ENCODE data around the gene CDH22. TPM values are rescaled to one million over a fixed set of nuclear protein-coding genes. Genes with fewer than 3 reads are reported as not detected.

The CDH22 gene
- total and polyA plus RNA-seq, 10 donors = not detected

GRCh38 chr20:46349035-46349741 lies 40.9 kb upstream of the CDH22 start:
- 63 to 73% (median 70%) methylated on average over 12 of the region's 12 CpGs for WGBS, 5 donors
- H3K4me3 ChIP-seq = no peak overlapping the region
- no peaks in the 10 kb centered on the region for H3K27me3 ChIP-seq (replicated peaks in 1 of 7)
- peaks cover 0 to 32% (median 16%) of the 10 kb centered on the region in 6 donors for H3K4me1 ChIP-seq
- peak; percentile 15 to 75 (median 52) for TF ChIP-seq CTCF (IDR thresholded peaks at IDR 0.05 in 8 of 11, conservative IDR thresholded peaks at IDR 0.05 in 3 of 11)
- no peak for TF ChIP-seq POLR2A (IDR thresholded peaks at IDR 0.05)
- peak in 1 of 3 donors; percentile 21 for TF ChIP-seq POLR2AphosphoS5 (IDR thresholded peaks at IDR 0.05)
- intact Hi-C loops (cut with DNase I; ENCODE audit: low total_unique reads) = no loop called here
- no peaks in the 10 kb centered on the region for H3K9me3 ChIP-seq
- peaks cover 0 to 84% (median 30%) of the 10 kb centered on the region in 6 donors for H3K36me3 ChIP-seq
- H3K27ac ChIP-seq = no peak overlapping the region
- peak; percentile 84 for DNase-seq

- H3K9me3 ChIP-seq = no peaks in the 10 kb centered on the region
- WGBS, 5 donors = 81 to 86% (median 83%) methylated on average over 19 to 25 of the region's 25 CpGs
- no peak for DNase-seq
- peaks cover 0 to 73% (median 29%) of the 10 kb centered on the region in 6 donors for H3K36me3 ChIP-seq
- H3K4me1 ChIP-seq = peaks cover 0 to 43% (median 22%) of the 10 kb centered on the region in 6 donors
- no peak overlapping the region for H3K4me3 ChIP-seq
- peaks cover 0 to 11% (median 0%) of the 10 kb centered on the region in 7 donors for H3K27me3 ChIP-seq (replicated peaks in 1 of 7)
- no peak overlapping the region for H3K27ac ChIP-seq
- TF ChIP-seq POLR2A (IDR thresholded peaks at IDR 0.05) (no peak), POLR2AphosphoS5 (IDR thresholded peaks at IDR 0.05) (peak in 2 of 3 donors; percentile 26 to 63)
- intact Hi-C loops (cut with DNase I; ENCODE audit: low total_unique reads) = no loop called here
Observed at GRCh38 chr20:46347841-46348803, 39.8 kb upstream of the CDH22 start.

GRCh38 chr20:46346770-46347169 lies 38.5 kb upstream of the CDH22 start:
- WGBS, 5 donors = 63 to 78% (median 73%) methylated on average over 8 of the region's 8 CpGs
- intact Hi-C loops (cut with DNase I; ENCODE audit: low total_unique reads) = no loop called here
- no peak for TF ChIP-seq CTCF (IDR thresholded peaks at IDR 0.05 in 8 of 11, conservative IDR thresholded peaks at IDR 0.05 in 3 of 11)
- TF ChIP-seq POLR2A (IDR thresholded peaks at IDR 0.05) = no peak
- TF ChIP-seq POLR2AphosphoS5 (IDR thresholded peaks at IDR 0.05) = no peak

GRCh38 chr20:46344488-46345162 lies 36.3 kb upstream of the CDH22 start:
- Histone ChIP-seq H3K9me3 (no peaks in the 10 kb centered on the region), H3K4me1 (peaks cover 0 to 32% (median 16%) of the 10 kb centered on the region in 6 donors), H3K36me3 (peaks cover 0 to 38% (median 8%) of the 10 kb centered on the region in 6 donors), H3K27me3 (replicated peaks in 1 of 7) (peaks cover 0 to 46% (median 15%) of the 10 kb centered on the region in 7 donors), H3K4me3 (no peak overlapping the region), H3K27ac (no peak overlapping the region)
- WGBS, 5 donors = 60 to 75% (median 64%) methylated on average over 8 of the region's 8 CpGs
- no peak for TF ChIP-seq CTCF (IDR thresholded peaks at IDR 0.05 in 8 of 11, conservative IDR thresholded peaks at IDR 0.05 in 3 of 11)
- TF ChIP-seq POLR2A (IDR thresholded peaks at IDR 0.05) = no peak
- TF ChIP-seq POLR2AphosphoS5 (IDR thresholded peaks at IDR 0.05) = no peak
- no peak for DNase-seq
- intact Hi-C loops (cut with DNase I; ENCODE audit: low total_unique reads) = no loop called here

More at GRCh38 chr20:46346770-46347169, 38.5 kb upstream of the CDH22 start:
- no peak for DNase-seq
- no peak overlapping the region for H3K4me3 ChIP-seq
- no peak overlapping the region for H3K27ac ChIP-seq
- H3K9me3 ChIP-seq = no peaks in the 10 kb centered on the region
- H3K36me3 ChIP-seq = peaks cover 0 to 60% (median 26%) of the 10 kb centered on the region in 6 donors
- peaks cover 0 to 50% (median 28%) of the 10 kb centered on the region in 6 donors for H3K4me1 ChIP-seq
- peaks cover 0 to 24% (median 4%) of the 10 kb centered on the region in 7 donors for H3K27me3 ChIP-seq (replicated peaks in 1 of 7)

Measured in spleen (tissue), 11 donors.